ENCODE results near the gene APEX2.
"Not testable (repeated sequence)": the region's sequence is repeated elsewhere in the genome, so short reads cannot be mapped to it uniquely, and the experiment has no call there.

Gene APEX2

GRCh38 chrX:54979432-54979831 lies 20.7 kb upstream of the APEX2 start:
- no peak for DNase-seq (ENCODE audit: low read depth)
- no peak for TF ChIP-seq CTCF (conservative IDR thresholded peaks at IDR 0.05; ENCODE audit: low read depth, low read length)
- H3K4me3 ChIP-seq (ENCODE audit: low read depth, low read length) = no peak overlapping the region

GRCh38 chrX:54980334-54980733 lies 19.8 kb upstream of the APEX2 start:
- DNase-seq (ENCODE audit: low read depth) = no peak

GRCh38 chrX:54983306-54983705 lies 16.9 kb upstream of the APEX2 start:
- not testable (repeated sequence) for H3K4me3 ChIP-seq (ENCODE audit: low read depth, low read length); DNase-seq (ENCODE audit: low read depth)

More at GRCh38 chrX:54980334-54980733, 19.8 kb upstream of the APEX2 start:
- TF ChIP-seq CTCF (conservative IDR thresholded peaks at IDR 0.05; ENCODE audit: low read depth, low read length) = no peak
- H3K4me3 ChIP-seq (ENCODE audit: low read depth, low read length) = no peak overlapping the region

- no peak for DNase-seq (ENCODE audit: low read depth)
- H3K4me3 ChIP-seq (ENCODE audit: low read depth, low read length) = no peak overlapping the region
- TF ChIP-seq CTCF (conservative IDR thresholded peaks at IDR 0.05; ENCODE audit: low read depth, low read length) = no peak
These were observed 8.5 kb upstream of the APEX2 start for GRCh38 chrX:54991706-54992105.

GRCh38 chrX:54992911-54993622 lies 7.1 kb upstream of the APEX2 start:
- TF ChIP-seq CTCF (conservative IDR thresholded peaks at IDR 0.05; ENCODE audit: low read depth, low read length) = no peak
- no peak for DNase-seq (ENCODE audit: low read depth)
- no peak overlapping the region for H3K4me3 ChIP-seq (ENCODE audit: low read depth, low read length)

- no peak for DNase-seq (ENCODE audit: low read depth)
- no peak for TF ChIP-seq CTCF (conservative IDR thresholded peaks at IDR 0.05; ENCODE audit: low read depth, low read length)
- no peak within 1 kb of the TSS for H3K4me3 ChIP-seq (ENCODE audit: low read depth, low read length)
These were observed 6.1 kb upstream of the APEX2 start, which contains the start of gene PFKFB1 for GRCh38 chrX:54994099-54994498. PFKFB1 (minus strand) TSS chrX:54994188; CDS start chrX:54994007, 181 bp downstream.

GRCh38 chrX:54994668-54995351 lies 5.4 kb upstream of the APEX2 start:
- DNase-seq (ENCODE audit: low read depth) = no peak
- no peak overlapping the region for H3K4me3 ChIP-seq (ENCODE audit: low read depth, low read length)
- TF ChIP-seq CTCF (conservative IDR thresholded peaks at IDR 0.05; ENCODE audit: low read depth, low read length) = no peak
